Peyer's patch (tissue), 4 donors: ENCODE measurements around the gene TCF3. TPM values are rescaled to one million over a fixed set of nuclear protein-coding genes. Genes with fewer than 3 reads are reported as not detected.
A peak's percentile ranks its signal among the peaks of the same experiment; 100 is the strongest.

Experiments
- DNase-seq, 3 donors: peaks; one replicate each; pipeline ENCODE4 v3.0.0-alpha.2; 2017 to 2019
- H3K27ac ChIP-seq, 4 donors: fragments of 200-600 bp; sonication (generic); one replicate each; pipeline ENCODE4 v1.5.1; 2016 to 2019
- H3K27me3 ChIP-seq, 2 donors: fragments of 200-600 bp; sonication (generic); one replicate each; pipeline ENCODE4 v1.5.1; 2019
- H3K36me3 ChIP-seq, 3 donors: fragments of 200-600 bp; sonication (generic); one replicate each; pipeline ENCODE4 v1.5.1; 2016 to 2019
- H3K4me1 ChIP-seq, 4 donors: fragments of 200-600 bp; sonication (generic); one replicate each; pipeline ENCODE4 v1.5.1; 2016 to 2019
- H3K4me3 ChIP-seq, 4 donors: fragments of 200-600 bp; sonication (generic); 1 replicate in 3 of 4; 2 replicates in 1 of 4; pipeline ENCODE4 v1.5.1; 2016 to 2019; ENCODE audit warnings: mild to moderate bottlenecking in 1 of 4
- H3K9me3 ChIP-seq, 4 donors: fragments of 200-600 bp; sonication (generic); one replicate each; pipeline ENCODE4 v1.5.1; 2016 to 2019; ENCODE audit warnings: mild to moderate bottlenecking in 1 of 4
- POLR2A ChIP-seq, 2 donors: fragments of 450-650 bp; IDR thresholded peaks; one replicate each; pipeline ENCODE4 v1.5.1; 2017; ENCODE audit warnings: antibody characterized with exemption in 2 of 2, mild to moderate bottlenecking in 2 of 2, moderate library complexity in 2 of 2
- total RNA-seq, 4 donors: library from RNA; depleted of rRNA; stranded (reverse); fragments of >200 nt; gene quantifications; one replicate each; pipeline ENCODE4 v1.1.0, GENCODE V29; 2016
- TF ChIP-seq, protein P1 (sequence below), 6 experiments: fragments of 450-650 bp in 4 of 6; fragments of 200-600 bp in 2 of 6; sonication (generic) in 1 of 6; IDR thresholded peaks; one replicate each; pipeline ENCODE4 v1.5.1; 2017 to 2019; ENCODE audit warnings: antibody characterized with exemption in 6 of 6, mild to moderate bottlenecking in 3 of 6, moderate library complexity in 1 of 6

TCF3 gene
- total RNA-seq, 4 donors from 2014 or later, result 49.2 to 112 (median 80.3) TPM

DNA sequence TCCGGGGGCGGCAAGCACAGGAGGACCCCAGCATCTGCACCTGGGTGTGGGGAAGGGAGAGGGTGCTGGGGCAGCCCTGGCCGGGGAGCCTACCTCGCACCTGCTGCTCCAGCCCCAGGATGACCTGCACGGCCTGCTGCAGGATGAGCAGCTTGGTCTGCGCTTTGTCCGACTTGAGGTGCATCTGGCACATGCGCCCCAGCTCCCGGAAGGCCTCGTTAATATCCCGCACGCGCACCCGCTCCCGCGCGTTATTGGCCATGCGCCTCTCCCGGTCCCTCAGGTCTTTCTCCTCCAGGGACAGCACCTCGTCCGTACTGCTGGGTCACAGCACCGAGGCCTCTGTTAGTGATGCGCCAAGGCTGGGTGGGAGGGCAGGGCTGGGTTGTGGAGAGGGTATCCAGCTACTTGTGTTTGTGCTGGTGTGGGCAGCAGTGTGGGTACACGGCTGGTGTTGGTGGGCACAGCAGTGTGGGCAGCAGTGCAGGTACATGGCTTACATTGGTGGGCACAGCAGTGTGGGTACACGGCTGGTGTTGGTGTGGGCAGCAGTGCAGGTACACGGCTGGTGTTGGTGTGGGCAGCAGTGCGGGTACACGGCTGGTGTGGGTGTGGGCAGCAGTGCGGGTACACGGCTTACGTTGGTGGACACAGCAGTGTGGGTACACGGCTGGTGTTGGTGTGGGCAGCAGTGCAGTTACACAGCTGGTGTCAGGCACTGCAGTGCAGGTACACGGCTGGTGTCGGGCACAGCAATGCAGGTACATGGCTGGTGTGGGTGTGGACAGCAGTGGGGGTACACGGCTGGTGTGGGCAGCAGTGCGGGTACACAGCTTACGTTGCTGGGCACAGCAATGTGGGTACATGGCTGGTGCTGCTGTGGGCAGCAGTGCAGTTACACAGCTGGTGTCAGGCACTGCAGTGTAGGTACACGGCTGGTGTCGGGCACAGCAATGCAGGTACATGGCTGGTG is 40.0 kb downstream of the TCF3 start:
- no peak overlapping the region for H3K27ac ChIP-seq
- peaks cover 0 to 13% (median 2%) of the 10 kb centered on the region in 4 donors for H3K4me1 ChIP-seq
- no peaks in the 10 kb centered on the region for H3K27me3 ChIP-seq
- H3K36me3 ChIP-seq, result peaks cover 0 to 67% (median 0%) of the 10 kb centered on the region in 3 donors
- TF ChIP-seq POLR2A (IDR thresholded peaks at IDR 0.05), result no peak
- no peak for DNase-seq
- H3K4me3 ChIP-seq, result no peak overlapping the region
- no peaks in the 10 kb centered on the region for H3K9me3 ChIP-seq

DNA sequence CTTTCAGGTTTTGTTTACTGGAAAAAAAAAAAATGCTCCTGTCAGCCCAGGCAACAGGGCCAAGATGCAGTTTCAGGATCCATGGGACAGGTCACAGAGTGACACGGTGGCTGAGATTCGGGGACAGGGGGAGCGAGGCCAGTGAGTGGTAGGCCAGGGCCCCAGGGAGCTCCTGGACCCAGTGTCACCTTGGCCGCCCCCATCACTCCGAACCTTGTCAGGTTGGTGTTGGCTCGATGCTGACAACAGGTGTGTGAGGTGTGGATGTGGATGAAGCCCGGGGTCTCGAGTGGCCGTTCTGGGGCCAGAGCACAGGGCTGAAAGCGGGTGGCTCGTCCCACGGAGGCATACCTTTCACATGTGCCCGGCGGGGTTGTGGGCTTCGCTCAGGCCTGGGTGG is 41.1 kb downstream of the TCF3 start:
- no peak for TF ChIP-seq POLR2A (IDR thresholded peaks at IDR 0.05)
- TF ChIP-seq, protein P1, sequence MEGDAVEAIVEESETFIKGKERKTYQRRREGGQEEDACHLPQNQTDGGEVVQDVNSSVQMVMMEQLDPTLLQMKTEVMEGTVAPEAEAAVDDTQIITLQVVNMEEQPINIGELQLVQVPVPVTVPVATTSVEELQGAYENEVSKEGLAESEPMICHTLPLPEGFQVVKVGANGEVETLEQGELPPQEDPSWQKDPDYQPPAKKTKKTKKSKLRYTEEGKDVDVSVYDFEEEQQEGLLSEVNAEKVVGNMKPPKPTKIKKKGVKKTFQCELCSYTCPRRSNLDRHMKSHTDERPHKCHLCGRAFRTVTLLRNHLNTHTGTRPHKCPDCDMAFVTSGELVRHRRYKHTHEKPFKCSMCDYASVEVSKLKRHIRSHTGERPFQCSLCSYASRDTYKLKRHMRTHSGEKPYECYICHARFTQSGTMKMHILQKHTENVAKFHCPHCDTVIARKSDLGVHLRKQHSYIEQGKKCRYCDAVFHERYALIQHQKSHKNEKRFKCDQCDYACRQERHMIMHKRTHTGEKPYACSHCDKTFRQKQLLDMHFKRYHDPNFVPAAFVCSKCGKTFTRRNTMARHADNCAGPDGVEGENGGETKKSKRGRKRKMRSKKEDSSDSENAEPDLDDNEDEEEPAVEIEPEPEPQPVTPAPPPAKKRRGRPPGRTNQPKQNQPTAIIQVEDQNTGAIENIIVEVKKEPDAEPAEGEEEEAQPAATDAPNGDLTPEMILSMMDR (IDR thresholded peaks at IDR 0.05), result no peak
- H3K36me3 ChIP-seq, result peaks cover 0 to 67% (median 0%) of the 10 kb centered on the region in 3 donors
- DNase-seq, result no peak

DNA sequence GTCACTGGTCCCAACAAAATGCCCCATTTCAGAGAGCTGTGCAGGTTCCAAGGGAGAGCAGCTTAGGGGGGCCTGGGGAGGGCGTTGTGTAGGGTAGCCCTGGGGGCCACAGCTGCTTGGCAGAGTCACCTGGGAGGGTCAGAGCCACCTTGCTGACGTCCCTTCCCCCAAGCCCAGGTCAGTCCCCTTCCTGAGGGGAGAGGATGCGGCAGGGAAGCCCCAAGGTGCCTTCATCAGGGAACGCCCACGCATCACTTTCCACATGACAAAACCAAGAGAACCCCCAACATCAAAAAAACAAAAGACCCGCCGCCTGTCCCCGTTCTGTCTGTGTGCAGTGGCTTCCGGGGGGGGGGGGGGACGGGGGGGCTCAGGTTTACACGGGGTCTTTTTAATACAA is 41.8 kb downstream of the TCF3 start:
- Histone ChIP-seq H3K4me1 (peaks cover 0 to 15% (median 10%) of the 10 kb centered on the region in 4 donors), H3K27me3 (no peaks in the 10 kb centered on the region), H3K36me3 (peaks cover 0 to 62% (median 0%) of the 10 kb centered on the region in 3 donors), H3K4me3 (no peak overlapping the region), H3K27ac (no peak overlapping the region), H3K9me3 (no peaks in the 10 kb centered on the region)
- no peak for TF ChIP-seq POLR2A (IDR thresholded peaks at IDR 0.05)
- TF ChIP-seq, protein P1 (IDR thresholded peaks at IDR 0.05), result no peak
- no peak for DNase-seq

More for the DNA sequence above, 41.1 kb downstream of the TCF3 start:
- no peak overlapping the region for H3K27ac ChIP-seq
- H3K4me3 ChIP-seq, result no peak overlapping the region
- peaks cover 0 to 10% (median 7%) of the 10 kb centered on the region in 4 donors for H3K4me1 ChIP-seq
- no peaks in the 10 kb centered on the region for H3K27me3 ChIP-seq
- H3K9me3 ChIP-seq, result no peaks in the 10 kb centered on the region

- no peaks in the 10 kb centered on the region for H3K9me3 ChIP-seq
- peaks cover 0 to 55% (median 0%) of the 10 kb centered on the region in 3 donors for H3K36me3 ChIP-seq
- DNase-seq, result no peak
- H3K4me3 ChIP-seq, result no peak overlapping the region
- no peak for TF ChIP-seq POLR2A (IDR thresholded peaks at IDR 0.05)
- TF ChIP-seq, protein P1 (IDR thresholded peaks at IDR 0.05), result no peak
- H3K27ac ChIP-seq, result peak overlapping the region in 1 of 4 donors; percentile 64
- H3K27me3 ChIP-seq, result no peaks in the 10 kb centered on the region
- H3K4me1 ChIP-seq, result peaks cover 0 to 15% (median 10%) of the 10 kb centered on the region in 4 donors
These were observed 42.5 kb downstream of the TCF3 start for GRCh38 chr19:1609680-1610474.

DNA sequence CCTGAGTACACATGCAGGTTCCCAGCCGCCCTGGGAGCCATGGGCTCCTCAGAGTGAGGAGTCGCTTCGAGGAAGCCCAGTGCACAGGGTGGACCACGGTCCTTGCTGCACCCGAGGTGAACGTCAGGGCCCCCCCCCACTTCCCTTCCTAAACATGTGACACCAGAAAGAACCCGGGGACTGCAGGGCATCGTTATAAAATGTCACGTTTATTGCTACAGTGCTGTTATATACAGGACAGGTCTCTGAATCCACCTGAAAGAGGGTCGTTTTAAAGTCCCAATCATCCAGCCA is 43.4 kb downstream of the TCF3 start:
- peak in 2 of 3 donors; percentile 63 to 77 for DNase-seq
- Histone ChIP-seq H3K9me3 (no peaks in the 10 kb centered on the region), H3K4me3 (peak overlapping the region in 3 of 4 donors; percentile 9 to 27 (median 20))

More for the DNA sequence above, 43.4 kb downstream of the TCF3 start:
- no peaks in the 10 kb centered on the region for H3K27me3 ChIP-seq
- peaks cover 0 to 47% (median 0%) of the 10 kb centered on the region in 3 donors for H3K36me3 ChIP-seq
- peaks cover 0 to 22% (median 16%) of the 10 kb centered on the region in 4 donors for H3K4me1 ChIP-seq
- TF ChIP-seq POLR2A (IDR thresholded peaks at IDR 0.05), result no peak
- TF ChIP-seq, protein P1 (IDR thresholded peaks at IDR 0.05), result no peak
- H3K27ac ChIP-seq, result peak overlapping the region in 2 of 4 donors; percentile 55 to 64
